ENCODE data around the gene DCK.

Gene DCK

DNA sequence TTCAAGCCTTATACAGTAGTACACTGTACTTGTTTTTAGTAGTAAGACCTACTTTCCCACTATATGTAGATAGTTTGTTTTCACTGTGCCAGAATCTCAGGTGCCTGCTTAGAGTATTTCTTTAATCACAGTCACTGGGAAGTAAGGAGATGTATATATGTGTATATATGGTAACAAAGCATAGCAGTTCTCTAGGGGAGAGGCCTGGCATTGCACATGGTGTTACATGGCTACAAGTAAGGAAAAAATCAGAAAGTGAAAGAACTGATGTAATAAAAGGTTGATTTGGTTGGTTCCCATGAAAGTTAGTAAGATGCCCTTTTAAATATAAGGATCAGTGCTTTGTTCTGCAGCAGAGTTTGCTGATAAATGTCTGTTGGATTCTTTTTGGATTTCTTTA lies 9.3 kb upstream of the DCK start:
- Histone ChIP-seq H3K9me3 (ENCODE audit: insufficient read depth, low read length) (no peaks in the 10 kb centered on the region), H3K27me3 (ENCODE audit: low read depth, low read length) (no peaks in the 10 kb centered on the region), H3K27ac (ENCODE audit: low read length) (no peak overlapping the region), H3K4me3 (ENCODE audit: low read length) (no peak overlapping the region), H3K4me2 (ENCODE audit: low read length) (no peak overlapping the region), H2AFZ (ENCODE audit: low read depth, low read length) (no peak overlapping the region), H3K79me2 (ENCODE audit: low read length) (no peaks in the 10 kb centered on the region), H3K9ac (ENCODE audit: low read length) (no peak overlapping the region), H3K36me3 (replicated peaks; ENCODE audit: low read depth, low read length) (no peaks in the 10 kb centered on the region), H3K4me1 (ENCODE audit: low read length) (peaks cover 12% of the 10 kb centered on the region), H4K20me1 (ENCODE audit: insufficient read depth, low read length) (no peaks in the 10 kb centered on the region)
- no peak for TF ChIP-seq EZH2phosphoT487 (IDR thresholded peaks at IDR 0.05; ENCODE audit: low read depth)
- TF ChIP-seq, protein P1, sequence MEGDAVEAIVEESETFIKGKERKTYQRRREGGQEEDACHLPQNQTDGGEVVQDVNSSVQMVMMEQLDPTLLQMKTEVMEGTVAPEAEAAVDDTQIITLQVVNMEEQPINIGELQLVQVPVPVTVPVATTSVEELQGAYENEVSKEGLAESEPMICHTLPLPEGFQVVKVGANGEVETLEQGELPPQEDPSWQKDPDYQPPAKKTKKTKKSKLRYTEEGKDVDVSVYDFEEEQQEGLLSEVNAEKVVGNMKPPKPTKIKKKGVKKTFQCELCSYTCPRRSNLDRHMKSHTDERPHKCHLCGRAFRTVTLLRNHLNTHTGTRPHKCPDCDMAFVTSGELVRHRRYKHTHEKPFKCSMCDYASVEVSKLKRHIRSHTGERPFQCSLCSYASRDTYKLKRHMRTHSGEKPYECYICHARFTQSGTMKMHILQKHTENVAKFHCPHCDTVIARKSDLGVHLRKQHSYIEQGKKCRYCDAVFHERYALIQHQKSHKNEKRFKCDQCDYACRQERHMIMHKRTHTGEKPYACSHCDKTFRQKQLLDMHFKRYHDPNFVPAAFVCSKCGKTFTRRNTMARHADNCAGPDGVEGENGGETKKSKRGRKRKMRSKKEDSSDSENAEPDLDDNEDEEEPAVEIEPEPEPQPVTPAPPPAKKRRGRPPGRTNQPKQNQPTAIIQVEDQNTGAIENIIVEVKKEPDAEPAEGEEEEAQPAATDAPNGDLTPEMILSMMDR (IDR thresholded peaks at IDR 0.05; ENCODE audit: low read depth, low read length), result no peak

DNA sequence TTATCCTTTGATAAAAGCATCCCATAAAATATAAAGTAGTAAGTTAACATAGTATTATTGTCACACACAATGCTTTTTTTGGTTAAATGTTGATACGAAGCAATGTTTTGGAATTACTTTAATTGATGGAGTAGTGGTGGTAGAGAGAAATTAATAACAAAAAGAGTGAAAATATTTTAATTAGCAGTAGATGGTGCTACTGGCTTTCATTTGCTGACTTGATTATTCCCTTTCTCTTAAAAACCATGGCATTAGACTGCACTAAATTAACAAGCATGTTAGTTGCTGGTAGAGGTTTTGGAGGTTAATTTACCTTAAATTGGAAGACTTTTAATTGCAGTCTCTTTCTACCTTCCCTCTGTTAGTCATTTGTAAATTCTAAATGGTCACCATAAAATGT lies 8.9 kb upstream of the DCK start:
- Histone ChIP-seq H3K27me3 (ENCODE audit: low read depth, low read length) (no peaks in the 10 kb centered on the region), H3K36me3 (replicated peaks; ENCODE audit: low read depth, low read length) (no peaks in the 10 kb centered on the region), H3K4me3 (ENCODE audit: low read length) (no peak overlapping the region), H3K4me2 (ENCODE audit: low read length) (no peak overlapping the region), H3K9ac (ENCODE audit: low read length) (no peak overlapping the region), H3K27ac (ENCODE audit: low read length) (no peak overlapping the region), H4K20me1 (ENCODE audit: insufficient read depth, low read length) (no peaks in the 10 kb centered on the region), H3K4me1 (ENCODE audit: low read length) (peaks cover 7% of the 10 kb centered on the region), H3K79me2 (ENCODE audit: low read length) (no peaks in the 10 kb centered on the region), H2AFZ (ENCODE audit: low read depth, low read length) (no peak overlapping the region), H3K9me3 (ENCODE audit: insufficient read depth, low read length) (no peaks in the 10 kb centered on the region)
- TF ChIP-seq EZH2phosphoT487 (IDR thresholded peaks at IDR 0.05; ENCODE audit: low read depth), result no peak
- TF ChIP-seq, protein P1 (IDR thresholded peaks at IDR 0.05; ENCODE audit: low read depth, low read length), result no peak

DNA sequence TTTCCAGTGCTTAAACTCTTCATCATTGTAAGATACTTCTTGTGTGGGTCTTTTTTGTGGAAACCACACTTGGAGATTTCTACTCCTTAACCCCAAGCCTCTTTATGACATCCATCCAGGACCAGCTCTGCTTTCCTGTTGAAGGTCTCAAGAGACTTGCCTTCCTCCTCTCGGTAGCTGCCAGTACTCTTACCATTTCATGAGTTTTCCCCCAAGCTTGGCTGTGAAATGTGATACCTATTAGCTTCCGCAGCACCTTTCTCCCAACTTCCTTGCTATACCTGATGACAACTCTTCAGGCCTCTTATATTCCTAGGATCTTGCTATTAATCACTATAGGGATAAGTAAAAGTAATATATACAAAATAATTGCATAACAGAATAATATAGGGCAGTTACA lies 1.9 kb upstream of the DCK start:
- Histone ChIP-seq H3K27ac (ENCODE audit: low read length) (no peak overlapping the region), H4K20me1 (ENCODE audit: insufficient read depth, low read length) (peaks cover 17% of the 10 kb centered on the region), H3K36me3 (replicated peaks; ENCODE audit: low read depth, low read length) (peaks cover 5% of the 10 kb centered on the region), H3K4me1 (ENCODE audit: low read length) (peaks cover 25% of the 10 kb centered on the region), H3K9ac (ENCODE audit: low read length) (no peak overlapping the region), H3K4me2 (ENCODE audit: low read length) (no peak overlapping the region), H3K4me3 (ENCODE audit: low read length) (no peak overlapping the region), H3K79me2 (ENCODE audit: low read length) (peaks cover 43% of the 10 kb centered on the region), H3K27me3 (ENCODE audit: low read depth, low read length) (no peaks in the 10 kb centered on the region), H2AFZ (ENCODE audit: low read depth, low read length) (no peak overlapping the region), H3K9me3 (ENCODE audit: insufficient read depth, low read length) (no peaks in the 10 kb centered on the region)
- TF ChIP-seq EZH2phosphoT487 (IDR thresholded peaks at IDR 0.05; ENCODE audit: low read depth), result no peak
- TF ChIP-seq, protein P1 (IDR thresholded peaks at IDR 0.05; ENCODE audit: low read depth, low read length), result no peak

DNA sequence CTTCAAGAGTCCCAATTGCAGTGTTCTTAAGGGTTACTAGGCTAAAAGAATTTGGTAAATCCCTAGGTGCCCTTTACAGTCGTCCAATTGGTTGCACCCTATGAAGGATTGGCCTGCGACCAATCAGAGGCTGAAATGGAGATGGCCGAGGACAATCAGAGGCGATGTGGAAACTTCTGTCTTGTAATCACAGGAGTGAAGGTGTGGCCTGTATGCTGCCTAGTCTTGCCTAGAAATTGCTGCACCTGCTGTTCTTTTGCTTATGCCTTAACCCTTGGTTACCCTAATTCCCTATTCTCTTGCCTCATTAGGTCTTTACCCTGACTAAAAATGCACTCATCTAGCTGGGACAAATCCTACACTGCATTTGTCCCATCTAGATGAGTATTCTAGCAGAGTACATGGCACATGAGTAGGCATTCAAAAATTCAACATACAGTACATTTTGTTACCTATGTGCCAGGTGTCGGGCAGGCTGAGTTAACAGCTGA lies 1.0 kb upstream of the DCK start:
- H3K9me3 ChIP-seq (ENCODE audit: insufficient read depth, low read length), result no peaks in the 10 kb centered on the region
- H3K4me1 ChIP-seq (ENCODE audit: low read length), result peaks cover 33% of the 10 kb centered on the region
- no peak for TF ChIP-seq EZH2phosphoT487 (IDR thresholded peaks at IDR 0.05; ENCODE audit: low read depth)
- TF ChIP-seq, protein P1 (IDR thresholded peaks at IDR 0.05; ENCODE audit: low read depth, low read length), result no peak
- H2AFZ ChIP-seq (ENCODE audit: low read depth, low read length), result peak overlapping the region; percentile 92; the same call in 1 of the 2 replicates
- peak overlapping the region; percentile 99 for H3K4me3 ChIP-seq (ENCODE audit: low read length)
- H3K9ac ChIP-seq (ENCODE audit: low read length), result peak overlapping the region; percentile 99
- peaks cover 6% of the 10 kb centered on the region for H3K36me3 ChIP-seq (replicated peaks; ENCODE audit: low read depth, low read length)
- H3K27ac ChIP-seq (ENCODE audit: low read length), result peak overlapping the region; percentile 81
- H3K79me2 ChIP-seq (ENCODE audit: low read length), result peaks cover 51% of the 10 kb centered on the region
- peaks cover 25% of the 10 kb centered on the region for H4K20me1 ChIP-seq (ENCODE audit: insufficient read depth, low read length)
- peak overlapping the region; percentile 97 for H3K4me2 ChIP-seq (ENCODE audit: low read length)
- H3K27me3 ChIP-seq (ENCODE audit: low read depth, low read length), result no peaks in the 10 kb centered on the region

All from OCI-LY3 (cell line).